Measurements from ENCODE around the gene DIP2B. TPM values are rescaled to one million over a fixed set of nuclear protein-coding genes. Genes with fewer than 3 reads are reported as not detected.

The DIP2B gene
- total RNA-seq, 1 experiment from 2014 or later, result 30.2 TPM

- intact Hi-C loops (cut with micrococcal nuclease; ENCODE audit: unreplicated experiment) (no loop called here), in situ Hi-C loops (cut with HindIII; ENCODE audit: low pct_unique_long_range_greater_than_20kb, low sequenced_read_pairs) (no loop called here)
- BruUV-seq (replicated peaks), result no TSS peak
- H3K27me3 ChIP-seq (ENCODE audit: control insufficient read depth, insufficient read depth, low read length), result no peaks in the 10 kb centered on the region
- CTCF ChIA-PET, result no interaction called here
- H3K36me3 ChIP-seq (ENCODE audit: control insufficient read depth, insufficient read depth, low read length), result no peaks in the 10 kb centered on the region
- no peak overlapping the region for H3K4me3 ChIP-seq (ENCODE audit: low read depth in 2 of 2, low read length in 2 of 2)
- no peaks in the 10 kb centered on the region for H3K4me1 ChIP-seq (ENCODE audit: control insufficient read depth, insufficient read depth, low read length)
- POLR2A ChIA-PET, result no interaction called here
- no peaks in the 10 kb centered on the region for H3K9me3 ChIP-seq (ENCODE audit: control insufficient read depth, insufficient read depth, low read depth, low read length)
- TF ChIP-seq CTCF (IDR thresholded peaks at IDR 0.05) (no peak), REST (IDR thresholded peaks at IDR 0.05; ENCODE audit: insufficient read depth in 1 of 2, low read depth in 2 of 2, low read length in 1 of 2) (no peak), POLR2AphosphoS5 (IDR thresholded peaks at IDR 0.05; ENCODE audit: low read depth, low read length) (no peak), TCF7L2 (IDR thresholded peaks at IDR 0.05; ENCODE audit: low read depth, low read length) (no peak), SIN3A (IDR thresholded peaks at IDR 0.05; ENCODE audit: borderline replicate concordance, insufficient read depth, low read depth, low read length) (no peak)
- no peak overlapping the region for H3K27ac ChIP-seq (ENCODE audit: low read length)
- DNase-seq (ENCODE audit: low read depth, low spot score) (no peak), ATAC-seq (no peak)
Observed at GRCh38 chr12:50655374-50655921, 150.7 kb downstream of the DIP2B start.

DNA sequence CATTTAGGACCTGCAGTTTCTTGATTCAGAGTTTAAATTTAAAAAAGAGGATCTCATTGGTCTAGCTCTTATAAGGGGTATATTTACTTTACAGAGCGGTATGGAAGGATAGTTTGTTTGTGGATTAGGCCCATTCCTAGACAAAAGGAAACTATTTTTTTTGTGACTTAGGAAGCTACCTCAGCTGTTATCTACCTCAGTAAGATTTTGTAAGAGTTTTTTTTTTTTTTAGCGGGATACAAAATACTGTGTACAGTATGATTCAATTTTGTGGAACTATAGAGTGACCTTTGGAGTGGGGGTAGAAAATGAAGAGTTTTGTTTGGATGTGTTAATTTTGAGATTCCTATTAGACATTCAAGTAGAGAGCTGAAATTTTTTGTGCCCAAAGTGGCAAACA lies 154.5 kb downstream of the DIP2B start:
- ChIA-PET CTCF (interaction anchor here (0.6 kb wide), 1 partner anchor 32 kb away, joined by 3 read pairs; no protein-coding TSS in a partner anchor), POLR2A (no interaction called here)

More for the DNA sequence above, 154.5 kb downstream of the DIP2B start:
- no peak overlapping the region for H3K4me3 ChIP-seq (ENCODE audit: low read depth in 2 of 2, low read length in 2 of 2)
- no peak for TF ChIP-seq CTCF (IDR thresholded peaks at IDR 0.05)
- no peak for TF ChIP-seq SIN3A (IDR thresholded peaks at IDR 0.05; ENCODE audit: borderline replicate concordance, insufficient read depth, low read depth, low read length)
- TF ChIP-seq REST (IDR thresholded peaks at IDR 0.05; ENCODE audit: insufficient read depth in 1 of 2, low read depth in 2 of 2, low read length in 1 of 2), result no peak
- no peak for TF ChIP-seq TCF7L2 (IDR thresholded peaks at IDR 0.05; ENCODE audit: low read depth, low read length)
- no peaks in the 10 kb centered on the region for H3K9me3 ChIP-seq (ENCODE audit: control insufficient read depth, insufficient read depth, low read depth, low read length)
- intact Hi-C loops (cut with micrococcal nuclease; ENCODE audit: unreplicated experiment) (no loop called here), in situ Hi-C loops (cut with HindIII; ENCODE audit: low pct_unique_long_range_greater_than_20kb, low sequenced_read_pairs) (no loop called here)
- no peak for ATAC-seq
- BruUV-seq (replicated peaks), result no TSS peak
- H3K27me3 ChIP-seq (ENCODE audit: control insufficient read depth, insufficient read depth, low read length), result no peaks in the 10 kb centered on the region
- no peaks in the 10 kb centered on the region for H3K4me1 ChIP-seq (ENCODE audit: control insufficient read depth, insufficient read depth, low read length)
- H3K36me3 ChIP-seq (ENCODE audit: control insufficient read depth, insufficient read depth, low read length), result no peaks in the 10 kb centered on the region
- H3K27ac ChIP-seq (ENCODE audit: low read length), result no peak overlapping the region
- DNase-seq (ENCODE audit: low read depth, low spot score), result no peak

Measured in Panc1 (cell line).